ENCODE data around the gene FLYWCH2.

GRCh38 chr16:2904922-2905240 is 21.9 kb downstream of the FLYWCH2 start:
- no peak for TF ChIP-seq POLR2A (IDR thresholded peaks at IDR 0.05)
- TF ChIP-seq CTCF (IDR thresholded peaks at IDR 0.05): no peak
